GM18502 (cell line): ENCODE measurements around the gene ANKRD6.
"Not testable (repeated sequence)": the region's sequence is repeated elsewhere in the genome, so short reads cannot be mapped to it uniquely, and the experiment has no call there.

ENCODE experiments used
- ATAC-seq: cut with Tn5 transposase; IDR thresholded peaks from one replicate; pipeline ENCODE4 v1.9.1; 2021; ENCODE audit warnings: mild to moderate bottlenecking; ENCODE audit not compliant: unreplicated experiment, poor library complexity

ANKRD6 gene

GRCh38 chr6:89432875-89433251 is at the start of gene ANKRD6:
Gene ANKRD6 (plus strand): TSS chr6:89433152. CDS start chr6:89566977, 133,825 bp downstream.
- peak; percentile 92 for ATAC-seq

GRCh38 chr6:89385156-89385667 is 47.7 kb upstream of the ANKRD6 start:
- no peak for ATAC-seq

GRCh38 chr6:89385846-89386245 is 47.1 kb upstream of the ANKRD6 start:
- no peak for ATAC-seq

GRCh38 chr6:89386917-89387491 is 45.9 kb upstream of the ANKRD6 start:
- ATAC-seq = peak; percentile 30

- peak; percentile 96 for ATAC-seq
Measured at GRCh38 chr6:89387516-89388201, 45.3 kb upstream of the ANKRD6 start.

GRCh38 chr6:89388846-89389245 is 44.1 kb upstream of the ANKRD6 start:
- ATAC-seq = no peak

- no peak for ATAC-seq
Measured at GRCh38 chr6:89392823-89393222, 40.1 kb upstream of the ANKRD6 start.

GRCh38 chr6:89393659-89394058 is 39.3 kb upstream of the ANKRD6 start:
- no peak for ATAC-seq

- ATAC-seq = not testable (repeated sequence)
Measured at GRCh38 chr6:89397884-89398283, 35.1 kb upstream of the ANKRD6 start.

GRCh38 chr6:89398762-89399525 is 34.0 kb upstream of the ANKRD6 start:
- ATAC-seq = no peak

- ATAC-seq = no peak
Measured at GRCh38 chr6:89400050-89400449, 32.9 kb upstream of the ANKRD6 start.

GRCh38 chr6:89400912-89401399 is 32.0 kb upstream of the ANKRD6 start:
- ATAC-seq = no peak

GRCh38 chr6:89402776-89403175 is 30.2 kb upstream of the ANKRD6 start:
- ATAC-seq = no peak

- no peak for ATAC-seq
Measured at GRCh38 chr6:89404512-89404911, 28.4 kb upstream of the ANKRD6 start.

GRCh38 chr6:89406141-89406540 is 26.8 kb upstream of the ANKRD6 start:
- no peak for ATAC-seq

GRCh38 chr6:89409461-89410035 is 23.4 kb upstream of the ANKRD6 start:
- ATAC-seq = no peak

GRCh38 chr6:89410231-89410761 is 22.7 kb upstream of the ANKRD6 start:
- ATAC-seq = no peak

- no peak for ATAC-seq
Measured at GRCh38 chr6:89410788-89411144, 22.2 kb upstream of the ANKRD6 start.

- peak; percentile 53 for ATAC-seq
Measured at GRCh38 chr6:89411145-89412070, 21.5 kb upstream of the ANKRD6 start.
